MM.1S (cell line): ENCODE data around the gene BICC1.

ENCODE experiments used
- DNase-seq: peaks from one replicate; pipeline ENCODE4 v3.0.0-alpha.2; 2015
- H2AFZ ChIP-seq: fragments of 300-600 bp; sonication (generic); 2 replicates; pipeline ENCODE4 v1.6.0; 2016; ENCODE audit warnings: antibody characterized with exemption, low read length
- H3F3A ChIP-seq: fragments of 300-600 bp; sonication (generic); 2 replicates; pipeline ENCODE4 v1.6.1; 2016; ENCODE audit warnings: mild to moderate bottlenecking, antibody characterized with exemption, low read length, moderate library complexity, mixed read lengths; ENCODE audit not compliant: insufficient read depth
- H3K27ac ChIP-seq: fragments of 300-600 bp; sonication (generic); 2 replicates; pipeline ENCODE4 v1.5.1; 2016; ENCODE audit warnings: mild to moderate bottlenecking, low read length
- H3K27me3 ChIP-seq: fragments of 300-600 bp; sonication (generic); replicated peaks from 2 replicates; pipeline ENCODE4 v1.6.0; 2016; ENCODE audit warnings: low read length; ENCODE audit not compliant: insufficient read depth
- H3K36me3 ChIP-seq: fragments of 300-600 bp; sonication (generic); replicated peaks from 2 replicates; pipeline ENCODE4 v1.6.1; 2016; ENCODE audit warnings: mild to moderate bottlenecking, low read length, mixed read lengths; ENCODE audit not compliant: insufficient read depth
- H3K4me1 ChIP-seq: fragments of 300-600 bp; sonication (generic); 2 replicates; pipeline ENCODE4 v1.6.1; 2016; ENCODE audit warnings: low read length, mixed read lengths
- H3K4me2 ChIP-seq: fragments of 300-600 bp; sonication (generic); 2 replicates; pipeline ENCODE4 v1.6.0; 2016; ENCODE audit warnings: low read depth, low read length
- H3K4me3 ChIP-seq: fragments of 300-600 bp; sonication (generic); 2 replicates; pipeline ENCODE4 v1.5.1; 2016; ENCODE audit warnings: low read length, mixed read lengths
- H3K79me2 ChIP-seq: fragments of 300-600 bp; sonication (generic); 2 replicates; pipeline ENCODE4 v1.6.1; 2016; ENCODE audit warnings: mixed run types, low read length, mixed read lengths
- H3K9ac ChIP-seq: fragments of 300-600 bp; sonication (generic); 2 replicates; pipeline ENCODE4 v1.6.1; 2016; ENCODE audit warnings: low read length, mixed read lengths
- H3K9me2 ChIP-seq: fragments of 300-600 bp; sonication (generic); replicated peaks from 2 replicates; pipeline ENCODE4 v1.6.1; 2016; ENCODE audit warnings: mild to moderate bottlenecking, low read length, mixed read lengths; ENCODE audit not compliant: insufficient read depth
- H3K9me3 ChIP-seq: fragments of 300-600 bp; sonication (generic); replicated peaks from 2 replicates; pipeline ENCODE4 v1.6.1; 2016; ENCODE audit warnings: mild to moderate bottlenecking, low read length, mixed read lengths; ENCODE audit not compliant: insufficient read depth
- H4K20me1 ChIP-seq: fragments of 300-600 bp; sonication (generic); 2 replicates; pipeline ENCODE4 v1.6.1; 2016; ENCODE audit warnings: mild to moderate bottlenecking, low read length, moderate library complexity, mixed read lengths; ENCODE audit not compliant: insufficient read depth
- CTCF ChIP-seq: fragments of 300-600 bp; sonication (generic); IDR thresholded peaks from 2 replicates; pipeline ENCODE4 v1.5.1; 2016; ENCODE audit warnings: antibody characterized with exemption, low read length, mixed read lengths
- EZH2 ChIP-seq: fragments of 300-600 bp; sonication (generic); optimal IDR thresholded peaks from 2 replicates; pipeline ENCODE3; 2017; ENCODE audit warnings: low read depth, mild to moderate bottlenecking, antibody characterized with exemption, low read length, mixed read lengths
- EZH2phosphoT487 ChIP-seq: fragments of 300-600 bp; sonication (generic); IDR thresholded peaks from 2 replicates; pipeline ENCODE4 v1.6.1; 2018; ENCODE audit warnings: antibody characterized with exemption, low read length

Gene BICC1

DNA sequence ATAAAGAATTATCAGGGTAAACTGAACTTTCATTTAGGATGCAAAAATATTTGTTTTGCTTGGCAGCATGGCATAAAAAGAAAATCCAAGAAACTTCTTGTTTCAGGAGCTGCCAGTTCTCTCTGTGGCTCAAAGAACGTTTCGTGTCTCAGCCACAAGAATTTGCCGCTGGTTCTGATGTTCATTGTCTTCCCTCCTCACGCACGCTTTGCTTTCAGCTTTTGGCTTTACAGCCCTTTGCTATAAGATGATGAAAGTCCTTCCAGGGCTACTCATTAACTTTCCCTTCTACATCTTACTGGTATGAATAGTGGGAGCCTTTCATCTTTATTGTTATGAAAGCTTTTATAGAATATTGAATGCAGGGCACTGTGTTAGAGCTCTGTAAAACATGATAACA, 124.7 kb downstream of the BICC1 start:
- Histone ChIP-seq H3K36me3 (no peaks in the 10 kb centered on the region), H3K4me1 (no peaks in the 10 kb centered on the region), H3K27me3 (no peaks in the 10 kb centered on the region), H3K4me2 (no peak overlapping the region), H3K79me2 (no peaks in the 10 kb centered on the region), H3K4me3 (no peak overlapping the region), H3K27ac (no peak overlapping the region), H2AFZ (no peak overlapping the region), H3F3A (no peaks in the 10 kb centered on the region), H4K20me1 (no peaks in the 10 kb centered on the region), H3K9me2 (no peaks in the 10 kb centered on the region), H3K9ac (no peak overlapping the region), H3K9me3 (no peaks in the 10 kb centered on the region)
- TF ChIP-seq CTCF: no peak
- no peak for TF ChIP-seq EZH2
- no peak for TF ChIP-seq EZH2phosphoT487
- DNase-seq: no peak

DNA sequence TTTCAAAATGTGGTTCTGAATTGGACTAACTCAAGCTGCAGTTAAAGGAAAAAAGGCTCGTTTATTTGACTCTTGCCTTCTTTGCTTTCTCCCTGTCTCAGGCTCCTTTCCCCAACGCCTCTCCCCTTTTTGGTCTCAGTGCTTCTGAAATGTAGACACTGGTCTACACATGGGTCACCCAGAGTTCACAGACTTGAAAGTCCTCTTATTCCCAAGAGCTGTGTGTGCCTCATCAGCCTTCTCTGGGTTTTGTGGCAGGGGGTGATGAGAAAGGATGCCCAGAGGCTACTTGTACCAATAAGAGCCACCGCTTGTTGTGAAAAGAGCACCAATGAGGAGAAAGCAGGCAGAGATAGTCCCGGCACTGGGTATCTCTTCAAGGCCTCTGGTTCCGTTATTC, 125.7 kb downstream of the BICC1 start:
- H3K4me1 ChIP-seq: no peaks in the 10 kb centered on the region
- H3K9ac ChIP-seq: no peak overlapping the region

DNA sequence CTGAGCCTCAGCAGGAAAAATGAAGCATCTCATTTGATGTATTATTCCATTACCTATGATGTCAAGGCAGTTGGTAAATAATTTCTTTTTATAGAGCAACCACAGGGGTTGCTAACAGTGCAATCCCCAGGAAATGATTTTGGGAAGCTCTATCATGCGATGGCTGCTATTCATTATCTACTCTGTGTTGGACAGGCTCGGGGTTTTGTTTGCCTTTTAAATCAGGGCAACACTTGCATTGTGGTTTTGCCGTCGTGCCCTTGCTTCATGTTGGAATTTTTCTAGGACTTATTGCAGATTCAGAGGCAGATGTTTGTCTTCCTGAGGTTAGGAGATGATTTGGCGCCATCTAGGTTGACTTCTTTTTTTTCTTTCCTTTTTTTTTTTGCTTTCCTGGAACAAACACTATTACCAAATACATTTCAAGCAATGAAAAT, 128.4 kb downstream of the BICC1 start:
- no peaks in the 10 kb centered on the region for H3K79me2 ChIP-seq
- no peak for TF ChIP-seq EZH2
- TF ChIP-seq EZH2phosphoT487: no peak
- TF ChIP-seq CTCF: 0 out of 2 replicates have a peak, but pooled peaks have one; percentile 17
- H3K4me3 ChIP-seq: no peak overlapping the region
- no peaks in the 10 kb centered on the region for H3K36me3 ChIP-seq
- H3K27ac ChIP-seq: no peak overlapping the region
- H3K9me3 ChIP-seq: no peaks in the 10 kb centered on the region
- no peaks in the 10 kb centered on the region for H4K20me1 ChIP-seq
- H3K9ac ChIP-seq: no peak overlapping the region
- no peaks in the 10 kb centered on the region for H3F3A ChIP-seq
- no peak for DNase-seq
- no peak overlapping the region for H3K4me2 ChIP-seq
- no peaks in the 10 kb centered on the region for H3K9me2 ChIP-seq
- no peaks in the 10 kb centered on the region for H3K27me3 ChIP-seq
- H3K4me1 ChIP-seq: no peaks in the 10 kb centered on the region
- no peak overlapping the region for H2AFZ ChIP-seq

More for the DNA sequence above, 125.7 kb downstream of the BICC1 start:
- Histone ChIP-seq H3K4me3 (no peak overlapping the region), H3F3A (no peaks in the 10 kb centered on the region), H3K79me2 (no peaks in the 10 kb centered on the region), H3K36me3 (no peaks in the 10 kb centered on the region), H3K9me2 (no peaks in the 10 kb centered on the region), H3K9me3 (no peaks in the 10 kb centered on the region), H2AFZ (no peak overlapping the region), H3K27ac (no peak overlapping the region), H4K20me1 (no peaks in the 10 kb centered on the region), H3K4me2 (no peak overlapping the region), H3K27me3 (no peaks in the 10 kb centered on the region)
- TF ChIP-seq CTCF: no peak
- no peak for TF ChIP-seq EZH2
- no peak for TF ChIP-seq EZH2phosphoT487
- no peak for DNase-seq
